Small intestine (tissue), 7 donors: Measurements from ENCODE around the gene PIK3C2B. TPM values are rescaled to one million over a fixed set of nuclear protein-coding genes. Genes with fewer than 3 reads are reported as not detected.
A peak's percentile ranks its signal among the peaks of the same experiment; 100 is the strongest.

Source experiments
- DNase-seq, 2 donors: peaks; one replicate each; pipeline versions ENCODE4 v3.0.0 to v3.0.0-alpha.2; 2013
- FAIRE-seq: peaks from 2 replicates; lab custom pipeline; 2012; peaks lifted over from hg19 to GRCh38; lab: Jason Lieb, UNC
- H3K27ac ChIP-seq, 3 donors: one replicate each; pipeline ENCODE4 v1.5.1; 2013; ENCODE audit warnings: low read length in 2 of 3, mild to moderate bottlenecking in 2 of 3, control low read depth in 1 of 3, inconsistent platforms in 1 of 3, low read depth in 1 of 3, moderate library complexity in 1 of 3
- H3K27me3 ChIP-seq, 3 donors: one replicate each; pipeline ENCODE4 v1.6.1; 2013; ENCODE audit warnings: low read length in 3 of 3, inconsistent platforms in 1 of 3; ENCODE audit not compliant: control insufficient read depth in 3 of 3, insufficient read depth in 3 of 3
- H3K36me3 ChIP-seq, 3 donors: one replicate each; pipeline ENCODE4 v1.6.1; 2013; ENCODE audit warnings: low read length in 3 of 3, inconsistent platforms in 1 of 3, low read depth in 1 of 3, mild to moderate bottlenecking in 1 of 3, moderate library complexity in 1 of 3; ENCODE audit not compliant: control insufficient read depth in 3 of 3, insufficient read depth in 2 of 3
- H3K4me1 ChIP-seq, 3 donors: one replicate each; pipeline ENCODE4 v1.6.1; 2013; ENCODE audit warnings: low read length in 2 of 3, inconsistent platforms in 1 of 3, low read depth in 1 of 3, mild to moderate bottlenecking in 1 of 3, moderate library complexity in 1 of 3; ENCODE audit not compliant: control insufficient read depth in 3 of 3, insufficient read depth in 2 of 3
- H3K4me3 ChIP-seq, 3 donors: one replicate each; pipeline ENCODE4 v1.5.1; 2013; ENCODE audit warnings: low read length in 3 of 3, control low read depth in 1 of 3, inconsistent platforms in 1 of 3, low read depth in 1 of 3, mild to moderate bottlenecking in 1 of 3, moderate library complexity in 1 of 3
- H3K9me3 ChIP-seq, 2 donors: one replicate each; pipeline ENCODE4 v1.6.1; 2013; ENCODE audit warnings: low read depth in 1 of 2, low read length in 1 of 2; ENCODE audit not compliant: control insufficient read depth in 2 of 2, insufficient read depth in 1 of 2
- WGBS, 3 donors: extraction: QIAGEN DNeasy Blood & Tissue Kit; methylation state at CpG; one replicate each; pipeline ENCODE4 v1.1.7; 2013; 5-methylcytosine and 5-hydroxymethylcytosine counted together
- polyA plus RNA-seq, 4 donors: library from polyadenylated mRNA; stranded (reverse) in 3 of 4; unstranded in 1 of 4; fragments of 200-250 nt in 3 of 4; fragments of 120-200 nt in 1 of 4; gene quantifications; one replicate each; pipeline versions ENCODE4 v1.2.1 to v1.2.3, GENCODE V29; 2013
- donor health status: healthy with polysubstance abuse.
- donor health status: control.
- donor health status: control.
- donor health status: Bipolar disorder and iron deficiency.
- donor health status: healthy.

Gene PIK3C2B
- polyA plus RNA-seq, 4 donors = 8.1 to 31.1 (median 17.5) TPM

GRCh38 chr1:204449678-204450280, 44.8 kb downstream of the PIK3C2B start:
- H3K36me3 ChIP-seq = peaks cover 2 to 89% (median 10%) of the 10 kb centered on the region in 3 donors
- FAIRE-seq (no peak), DNase-seq (peak; percentile 26 to 28)
- no peaks in the 10 kb centered on the region for H3K9me3 ChIP-seq
- WGBS, 3 donors = 46 to 63% (median 62%) methylated on average over 8 of the region's 8 CpGs
- peaks cover 10 to 59% (median 16%) of the 10 kb centered on the region in 3 donors for H3K4me1 ChIP-seq
- peak overlapping the region; percentile 95 to 98 (median 96) for H3K27ac ChIP-seq
- no peak overlapping the region for H3K4me3 ChIP-seq
- no peaks in the 10 kb centered on the region for H3K27me3 ChIP-seq

DNA sequence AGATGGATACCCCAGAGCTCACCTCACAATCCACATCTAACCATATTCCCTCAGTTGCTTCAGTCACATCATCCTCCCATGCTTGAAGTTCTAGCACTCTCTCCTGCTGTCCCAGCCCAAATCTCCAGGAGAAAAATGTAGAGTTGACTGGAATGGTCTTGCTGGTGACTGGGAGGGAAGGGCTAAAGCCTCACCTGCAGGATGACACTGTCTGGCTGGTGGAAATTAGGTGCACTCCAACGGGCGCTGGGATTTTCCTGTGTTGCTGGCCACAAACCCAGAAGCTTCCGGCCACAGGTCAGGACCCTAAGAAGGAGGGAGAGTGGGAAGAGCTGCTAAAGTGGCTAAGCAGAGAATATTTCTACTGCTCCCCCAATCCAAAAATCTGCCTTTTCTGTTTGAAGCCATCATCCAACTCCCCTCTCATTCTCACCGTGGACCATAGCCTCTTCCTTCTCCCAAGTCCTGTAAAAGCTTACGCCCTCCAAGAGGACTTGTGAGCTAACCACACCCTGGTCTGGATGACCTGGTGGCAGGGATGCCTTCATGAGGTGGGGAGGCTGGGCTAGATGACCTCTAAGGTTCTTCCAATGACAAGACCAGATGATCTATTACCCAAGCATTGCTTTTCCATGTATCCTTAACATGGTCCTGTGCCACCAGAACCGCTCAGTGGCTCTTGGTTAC, 45.5 kb downstream of the PIK3C2B start:
- Histone ChIP-seq H3K36me3 (peaks cover 2 to 86% (median 10%) of the 10 kb centered on the region in 3 donors), H3K4me1 (peaks cover 10 to 59% (median 16%) of the 10 kb centered on the region in 3 donors), H3K27ac (peak overlapping the region; percentile 95 to 98 (median 96)), H3K4me3 (no peak overlapping the region), H3K27me3 (no peaks in the 10 kb centered on the region), H3K9me3 (no peaks in the 10 kb centered on the region)
- WGBS, 3 donors = 74 to 78% (median 76%) methylated on average over 6 of the region's 6 CpGs
- DNase-seq (peak in 1 of 2 donors; percentile 71), FAIRE-seq (no peak)

DNA sequence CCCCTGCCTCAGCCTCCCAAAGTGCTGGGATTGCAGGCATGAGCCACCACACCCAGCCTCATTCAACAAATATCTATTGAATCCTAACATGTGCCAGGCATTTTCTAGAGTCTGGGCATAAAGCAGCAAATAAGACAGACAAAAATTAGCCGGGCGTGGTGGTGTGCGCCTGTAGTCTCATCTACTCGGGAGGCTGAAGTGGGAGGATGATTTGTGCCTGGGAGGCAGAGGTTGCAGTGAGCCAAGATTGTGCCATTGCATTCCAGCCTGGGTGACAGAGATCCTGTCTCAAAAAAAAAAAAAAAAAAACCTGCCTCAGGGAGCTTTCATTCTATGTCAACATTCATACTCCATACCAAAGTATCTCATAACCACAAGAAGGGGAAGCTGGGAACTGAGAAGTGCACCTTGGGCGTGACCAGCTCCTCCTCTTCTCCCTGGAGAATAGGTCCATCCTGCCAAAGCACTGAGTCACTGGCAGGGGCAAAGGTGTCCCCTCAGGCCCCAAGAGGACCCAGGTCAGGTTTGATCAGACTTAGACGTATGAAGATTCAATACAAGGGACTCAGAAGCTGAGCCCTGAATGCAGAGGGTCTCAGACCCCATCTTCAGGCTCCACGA, 46.2 kb downstream of the PIK3C2B start:
- Histone ChIP-seq H3K27me3 (no peaks in the 10 kb centered on the region), H3K4me3 (no peak overlapping the region), H3K9me3 (no peaks in the 10 kb centered on the region), H3K36me3 (peaks cover 2 to 89% (median 13%) of the 10 kb centered on the region in 3 donors), H3K27ac (peak overlapping the region; percentile 95 to 98 (median 96)), H3K4me1 (peaks cover 10 to 59% (median 16%) of the 10 kb centered on the region in 3 donors)
- WGBS, 3 donors = 61 to 78% (median 68%) methylated on average over 7 of the region's 7 CpGs
- DNase-seq (peak; percentile 79 to 98), FAIRE-seq (no peak)

DNA sequence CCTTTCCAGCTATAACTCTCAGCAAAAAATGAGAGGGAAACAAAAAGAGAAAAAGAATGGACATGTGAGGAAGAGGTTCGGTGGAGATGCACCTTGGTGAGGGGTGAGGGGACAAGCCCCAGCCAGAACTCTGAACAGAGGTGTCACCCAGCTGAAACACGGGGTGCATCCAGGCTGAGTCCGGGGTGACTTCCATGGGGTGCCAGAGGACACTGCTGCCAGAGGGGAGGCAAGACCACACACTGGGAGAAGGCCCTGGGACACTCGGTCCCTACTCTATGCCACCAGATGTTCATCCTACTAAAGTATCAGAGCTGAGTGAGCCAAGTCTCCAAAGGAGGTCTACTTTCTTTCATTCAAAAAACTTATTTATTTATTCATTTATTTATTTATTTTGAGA, 46.9 kb downstream of the PIK3C2B start:
- peaks cover 5 to 54% (median 14%) of the 10 kb centered on the region in 3 donors for H3K4me1 ChIP-seq
- H3K9me3 ChIP-seq = no peaks in the 10 kb centered on the region
- no peak overlapping the region for H3K4me3 ChIP-seq
- no peaks in the 10 kb centered on the region for H3K27me3 ChIP-seq
- DNase-seq = no peak
- peaks cover 2 to 91% (median 19%) of the 10 kb centered on the region in 3 donors for H3K36me3 ChIP-seq
- no peak for FAIRE-seq
- WGBS, 3 donors = 60 to 71% (median 70%) methylated on average over 4 of the region's 4 CpGs
- H3K27ac ChIP-seq = peak overlapping the region; percentile 32 to 98 (median 82)

GRCh38 chr1:204447190-204447589, 47.4 kb downstream of the PIK3C2B start:
- no peak overlapping the region for H3K4me3 ChIP-seq
- H3K27ac ChIP-seq = peak overlapping the region in 1 of 3 donors; percentile 50
- no peaks in the 10 kb centered on the region for H3K9me3 ChIP-seq
- 88 to 92% (median 90%) methylated on average over 6 of the region's 6 CpGs for WGBS, 3 donors
- DNase-seq = no peak
- no peak for FAIRE-seq
- H3K4me1 ChIP-seq = peaks cover 4 to 49% (median 14%) of the 10 kb centered on the region in 3 donors
- peaks cover 2 to 91% (median 21%) of the 10 kb centered on the region in 3 donors for H3K36me3 ChIP-seq
- no peaks in the 10 kb centered on the region for H3K27me3 ChIP-seq

GRCh38 chr1:204446413-204447111, 48.0 kb downstream of the PIK3C2B start:
- H3K27ac ChIP-seq = peak overlapping the region in 1 of 3 donors; percentile 50
- H3K4me1 ChIP-seq = peaks cover 4 to 42% (median 11%) of the 10 kb centered on the region in 3 donors
- no peaks in the 10 kb centered on the region for H3K27me3 ChIP-seq
- FAIRE-seq (no peak), DNase-seq (peak; percentile 76 to 86)
- H3K9me3 ChIP-seq = no peaks in the 10 kb centered on the region
- no peak overlapping the region for H3K4me3 ChIP-seq
- H3K36me3 ChIP-seq = peaks cover 2 to 91% (median 23%) of the 10 kb centered on the region in 3 donors
- 38 to 44% (median 42%) methylated on average over 10 to 11 of the region's 11 CpGs for WGBS, 3 donors

DNA sequence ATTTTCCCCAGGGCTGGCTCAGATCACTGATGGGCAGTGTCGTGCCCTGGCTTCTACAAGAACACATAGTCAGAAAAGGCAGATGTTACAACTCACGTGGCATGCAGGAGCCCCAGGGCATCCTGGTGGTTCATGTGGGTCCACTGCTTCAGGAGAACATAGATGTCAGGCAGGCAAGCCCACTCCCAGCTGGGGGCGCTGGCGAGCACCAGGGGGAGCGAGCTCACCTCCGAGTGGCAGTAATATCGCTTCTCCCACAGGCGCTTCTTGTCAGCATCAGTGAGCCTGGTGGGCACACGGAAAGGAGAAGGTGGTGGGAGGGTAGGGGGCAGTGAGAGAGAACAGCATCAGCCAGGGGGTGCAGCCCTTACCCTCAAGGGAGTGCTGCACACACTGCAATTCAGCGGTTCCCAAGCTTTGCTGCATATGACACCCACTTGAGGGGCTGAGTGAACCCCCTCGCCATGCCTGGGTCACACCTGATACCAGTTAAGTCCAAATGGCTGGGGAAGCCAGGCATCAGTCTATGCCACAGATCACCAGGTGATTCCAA, 48.7 kb downstream of the PIK3C2B start:
- peak; percentile 35 to 58 for DNase-seq
- H3K27ac ChIP-seq = no peak overlapping the region
- peaks cover 2 to 91% (median 29%) of the 10 kb centered on the region in 3 donors for H3K36me3 ChIP-seq

More for the DNA sequence above, 48.7 kb downstream of the PIK3C2B start:
- Histone ChIP-seq H3K4me3 (no peak overlapping the region), H3K4me1 (peaks cover 4 to 36% (median 7%) of the 10 kb centered on the region in 3 donors), H3K9me3 (no peaks in the 10 kb centered on the region), H3K27me3 (no peaks in the 10 kb centered on the region)
- no peak for FAIRE-seq
- 55 to 62% (median 56%) methylated on average over 11 of the region's 11 CpGs for WGBS, 3 donors
